Endothelial cell (in vitro differentiated cells): ENCODE measurements around the gene NOL12. TPM values are rescaled to one million over a fixed set of nuclear protein-coding genes. Genes with fewer than 3 reads are reported as not detected.

Experiments
- DNase-seq: peaks from one replicate; pipeline ENCODE4 v3.0.0; 2021; ENCODE audit warnings: low spot score
- H3K27ac Mint-ChIP-seq: one replicate; pipeline ENCODE4 v1.8.0; 2021; ENCODE audit warnings: mixed read lengths, inconsistent platforms; ENCODE audit not compliant: unreplicated experiment
- H3K27me3 Mint-ChIP-seq: one replicate; pipeline ENCODE4 v1.8.0; 2021; ENCODE audit warnings: mild to moderate bottlenecking, moderate library complexity, mixed read lengths, inconsistent platforms; ENCODE audit not compliant: unreplicated experiment
- H3K36me3 Mint-ChIP-seq: one replicate; pipeline ENCODE4 v1.8.0; 2021; ENCODE audit warnings: mild to moderate bottlenecking, low read depth, mixed read lengths, inconsistent platforms; ENCODE audit not compliant: unreplicated experiment
- H3K4me1 Mint-ChIP-seq: one replicate; pipeline ENCODE4 v1.8.0; 2021; ENCODE audit warnings: mild to moderate bottlenecking, mixed read lengths, inconsistent platforms; ENCODE audit not compliant: unreplicated experiment
- H3K4me3 Mint-ChIP-seq: one replicate; pipeline ENCODE4 v1.8.0; 2021; ENCODE audit warnings: mild to moderate bottlenecking, mixed read lengths, inconsistent platforms; ENCODE audit not compliant: unreplicated experiment
- H3K9me3 Mint-ChIP-seq: one replicate; pipeline ENCODE4 v1.8.0; 2021; ENCODE audit warnings: mixed read lengths, inconsistent platforms; ENCODE audit not compliant: unreplicated experiment
- total RNA-seq: library from RNA; stranded (reverse); fragmentation: NEBNext Ultra II Directional; extraction: Animal tissue kit (Norgen Biotek cat#: 25700); gene quantifications from one replicate; pipeline ENCODE4 v1.2.1, GENCODE V29; 2021; ENCODE audit not compliant: unreplicated experiment
- TF ChIP-seq, protein P1 (sequence below): fragments of 200-600 bp; sonication (generic); IDR thresholded peaks from one replicate; pipeline ENCODE4 v1.5.0; 2021; ENCODE audit warnings: antibody characterized with exemption; ENCODE audit not compliant: unreplicated experiment

Gene NOL12
- total RNA-seq, 1 donor from 2014 or later, result 15.7 TPM

GRCh38 chr22:37657590-37658132 is 28.5 kb upstream of the NOL12 start:
- peak overlapping the region; percentile 84 for H3K27ac Mint-ChIP-seq
- DNase-seq, result no peak

GRCh38 chr22:37658133-37659065 is 27.7 kb upstream of the NOL12 start, which contains the start of gene PDXP:
TSS of gene PDXP (plus strand) at chr22:37658723. CDS start at chr22:37658783, 60 bp downstream.
- H3K4me3 Mint-ChIP-seq, result peak within 1 kb of the TSS; percentile 94
- H3K27ac Mint-ChIP-seq, result peak within 1 kb of the TSS; percentile 84
- no peaks in the 10 kb centered on the region for H3K9me3 Mint-ChIP-seq
- DNase-seq, result peak; percentile 99
- TF ChIP-seq, protein P1, sequence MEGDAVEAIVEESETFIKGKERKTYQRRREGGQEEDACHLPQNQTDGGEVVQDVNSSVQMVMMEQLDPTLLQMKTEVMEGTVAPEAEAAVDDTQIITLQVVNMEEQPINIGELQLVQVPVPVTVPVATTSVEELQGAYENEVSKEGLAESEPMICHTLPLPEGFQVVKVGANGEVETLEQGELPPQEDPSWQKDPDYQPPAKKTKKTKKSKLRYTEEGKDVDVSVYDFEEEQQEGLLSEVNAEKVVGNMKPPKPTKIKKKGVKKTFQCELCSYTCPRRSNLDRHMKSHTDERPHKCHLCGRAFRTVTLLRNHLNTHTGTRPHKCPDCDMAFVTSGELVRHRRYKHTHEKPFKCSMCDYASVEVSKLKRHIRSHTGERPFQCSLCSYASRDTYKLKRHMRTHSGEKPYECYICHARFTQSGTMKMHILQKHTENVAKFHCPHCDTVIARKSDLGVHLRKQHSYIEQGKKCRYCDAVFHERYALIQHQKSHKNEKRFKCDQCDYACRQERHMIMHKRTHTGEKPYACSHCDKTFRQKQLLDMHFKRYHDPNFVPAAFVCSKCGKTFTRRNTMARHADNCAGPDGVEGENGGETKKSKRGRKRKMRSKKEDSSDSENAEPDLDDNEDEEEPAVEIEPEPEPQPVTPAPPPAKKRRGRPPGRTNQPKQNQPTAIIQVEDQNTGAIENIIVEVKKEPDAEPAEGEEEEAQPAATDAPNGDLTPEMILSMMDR, result no peak
- peaks cover 11% of the 10 kb centered on the region for H3K27me3 Mint-ChIP-seq
- no peaks in the 10 kb centered on the region for H3K36me3 Mint-ChIP-seq
- peaks cover 14% of the 10 kb centered on the region for H3K4me1 Mint-ChIP-seq

More at GRCh38 chr22:37657590-37658132, 28.5 kb upstream of the NOL12 start:
- TF ChIP-seq, protein P1, result no peak
- H3K4me1 Mint-ChIP-seq, result peaks cover 14% of the 10 kb centered on the region
- no peaks in the 10 kb centered on the region for H3K36me3 Mint-ChIP-seq
- H3K27me3 Mint-ChIP-seq, result peaks cover 11% of the 10 kb centered on the region
- H3K4me3 Mint-ChIP-seq, result peak overlapping the region; percentile 94
- no peaks in the 10 kb centered on the region for H3K9me3 Mint-ChIP-seq

DNA sequence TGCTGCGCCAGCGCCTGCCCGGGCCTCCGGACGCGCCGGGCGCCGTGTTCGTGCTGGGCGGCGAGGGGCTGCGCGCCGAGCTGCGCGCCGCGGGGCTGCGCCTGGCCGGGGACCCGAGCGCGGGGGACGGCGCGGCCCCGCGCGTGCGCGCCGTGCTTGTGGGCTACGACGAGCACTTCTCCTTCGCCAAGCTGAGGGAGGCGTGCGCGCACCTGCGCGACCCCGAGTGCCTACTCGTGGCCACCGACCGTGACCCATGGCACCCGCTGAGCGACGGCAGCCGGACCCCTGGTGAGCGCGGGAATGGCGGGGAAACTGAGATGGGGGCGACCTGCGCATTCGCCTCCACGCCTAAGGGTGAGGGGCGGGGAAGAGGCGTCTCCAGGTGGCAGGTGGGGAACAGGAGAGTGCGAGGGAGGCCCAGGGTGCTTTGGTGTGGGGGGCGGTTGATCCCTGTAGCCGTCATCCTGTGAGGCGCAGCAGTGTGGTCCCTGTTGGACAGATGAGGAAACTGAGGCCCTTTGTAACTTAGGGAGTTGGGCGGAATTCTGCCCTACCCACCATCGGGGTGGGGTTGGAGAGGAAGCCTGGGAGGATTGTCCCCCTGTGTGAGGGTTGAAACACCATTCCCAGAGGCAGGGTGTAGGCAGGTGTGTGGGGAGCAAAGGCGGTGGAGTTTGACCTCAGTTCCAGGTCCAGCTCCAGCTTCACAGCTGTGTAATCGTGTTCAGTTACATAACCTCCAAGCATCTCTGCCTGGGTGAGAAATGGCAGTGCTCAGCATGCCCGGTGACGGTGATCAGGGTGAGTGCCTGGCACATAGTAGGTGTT is 26.9 kb upstream of the NOL12 start:
- Mint-ChIP-seq H3K4me1 (peaks cover 14% of the 10 kb centered on the region), H3K27me3 (peaks cover 11% of the 10 kb centered on the region), H3K9me3 (no peaks in the 10 kb centered on the region), H3K36me3 (no peaks in the 10 kb centered on the region), H3K4me3 (peak overlapping the region; percentile 90), H3K27ac (no peak overlapping the region)
- TF ChIP-seq, protein P1, result no peak
- DNase-seq, result no peak

DNA sequence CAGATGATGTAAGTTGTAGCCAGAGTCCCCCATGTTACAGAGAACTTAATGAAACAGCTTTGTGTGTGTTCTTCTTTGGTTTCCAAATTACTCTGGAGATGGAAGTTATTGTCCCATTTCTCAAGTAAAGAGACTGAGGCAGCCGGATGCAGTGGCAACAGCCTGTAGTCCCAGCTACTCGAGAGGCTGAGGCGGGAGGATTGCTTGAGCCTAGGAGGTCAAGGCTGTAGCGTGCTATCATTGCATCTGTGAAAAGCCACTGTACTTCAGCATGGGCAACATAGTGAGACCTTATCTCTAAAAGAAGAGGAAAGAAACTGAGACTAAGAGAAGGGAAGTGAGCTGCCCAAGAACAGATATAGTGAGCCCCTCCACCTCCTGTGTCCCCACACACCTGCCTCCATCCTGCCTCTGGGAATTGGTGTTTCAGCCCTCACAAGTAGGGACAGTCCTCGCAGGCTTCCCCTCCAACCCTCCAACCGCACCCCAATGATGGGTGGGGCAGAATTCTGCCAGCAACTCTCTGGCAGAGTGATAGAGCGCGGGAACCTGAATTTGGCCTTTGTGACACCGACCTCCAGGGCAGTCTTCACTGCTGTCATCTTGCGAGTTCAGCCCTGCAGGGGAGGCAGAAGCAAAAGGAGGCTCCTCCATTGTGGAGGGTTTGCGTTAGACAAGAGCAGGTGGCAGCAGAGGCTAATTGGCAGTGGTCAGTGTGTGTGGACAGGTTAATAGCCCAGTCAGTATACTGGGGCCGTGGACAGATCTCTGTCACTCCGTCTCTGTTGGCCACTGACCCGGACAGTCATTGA is 26.0 kb upstream of the NOL12 start:
- Mint-ChIP-seq H3K27me3 (peaks cover 11% of the 10 kb centered on the region), H3K4me1 (peaks cover 14% of the 10 kb centered on the region), H3K9me3 (no peaks in the 10 kb centered on the region), H3K4me3 (peak overlapping the region; percentile 90), H3K27ac (no peak overlapping the region), H3K36me3 (no peaks in the 10 kb centered on the region)
- TF ChIP-seq, protein P1, result no peak
- no peak for DNase-seq
